ENCODE data around the gene TFF2. TPM values are rescaled to one million over a fixed set of nuclear protein-coding genes. Genes with fewer than 3 reads are reported as not detected.

Gene TFF2, protein sequence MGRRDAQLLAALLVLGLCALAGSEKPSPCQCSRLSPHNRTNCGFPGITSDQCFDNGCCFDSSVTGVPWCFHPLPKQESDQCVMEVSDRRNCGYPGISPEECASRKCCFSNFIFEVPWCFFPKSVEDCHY
- 0.10 TPM for total RNA-seq (2013)
- polyA plus RNA-seq (not detected), polyA minus RNA-seq (not detected in 2 replicates), total RNA-seq (0 to 0.15 (median 0) reads per million in 11 experiments)

DNA sequence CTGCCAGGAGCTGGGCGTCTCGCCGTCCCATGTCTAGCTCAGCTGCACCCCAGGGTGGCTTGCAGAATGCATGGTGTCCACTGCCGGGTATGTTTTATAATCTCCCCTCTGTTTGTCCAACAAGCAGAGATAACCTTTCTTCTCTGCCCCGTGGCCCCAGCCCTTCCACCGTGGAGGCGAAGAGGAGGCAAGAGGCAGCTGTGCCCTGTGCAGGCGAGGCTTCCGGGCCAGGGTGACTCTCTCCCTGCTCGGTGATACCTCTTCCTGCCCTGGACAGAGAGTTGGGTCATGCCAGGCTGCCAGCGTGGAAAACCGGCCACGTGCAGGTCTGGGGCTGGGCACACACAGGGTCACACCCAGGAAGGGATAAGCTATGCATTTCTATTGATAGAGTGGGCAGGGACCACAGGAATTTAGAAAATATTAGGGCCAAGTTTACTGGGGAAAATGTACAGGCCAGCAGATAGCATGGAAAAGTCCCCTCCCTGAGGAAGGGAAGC, at the start of gene TFF2:
TSS of gene TFF2 (minus strand) at position 68 of the 500 bp plus-strand sequence. CDS start at position 31, 37 bp downstream.
- Mint-ChIP-seq H3K27ac (no peak within 1 kb of the TSS), H3K27me3 (ENCODE audit: low read depth in 3 of 3) (peaks cover 0 to 5% (median 4%) of the 10 kb centered on the region in 3 donors), H3K4me3 (no peak within 1 kb of the TSS), H3K9me3 (peaks cover 4 to 14% (median 10%) of the 10 kb centered on the region in 7 donors), H3K36me3 (no peaks in the 10 kb centered on the region), H3K4me1 (no peaks in the 10 kb centered on the region)
- TF ChIP-seq, protein P1, sequence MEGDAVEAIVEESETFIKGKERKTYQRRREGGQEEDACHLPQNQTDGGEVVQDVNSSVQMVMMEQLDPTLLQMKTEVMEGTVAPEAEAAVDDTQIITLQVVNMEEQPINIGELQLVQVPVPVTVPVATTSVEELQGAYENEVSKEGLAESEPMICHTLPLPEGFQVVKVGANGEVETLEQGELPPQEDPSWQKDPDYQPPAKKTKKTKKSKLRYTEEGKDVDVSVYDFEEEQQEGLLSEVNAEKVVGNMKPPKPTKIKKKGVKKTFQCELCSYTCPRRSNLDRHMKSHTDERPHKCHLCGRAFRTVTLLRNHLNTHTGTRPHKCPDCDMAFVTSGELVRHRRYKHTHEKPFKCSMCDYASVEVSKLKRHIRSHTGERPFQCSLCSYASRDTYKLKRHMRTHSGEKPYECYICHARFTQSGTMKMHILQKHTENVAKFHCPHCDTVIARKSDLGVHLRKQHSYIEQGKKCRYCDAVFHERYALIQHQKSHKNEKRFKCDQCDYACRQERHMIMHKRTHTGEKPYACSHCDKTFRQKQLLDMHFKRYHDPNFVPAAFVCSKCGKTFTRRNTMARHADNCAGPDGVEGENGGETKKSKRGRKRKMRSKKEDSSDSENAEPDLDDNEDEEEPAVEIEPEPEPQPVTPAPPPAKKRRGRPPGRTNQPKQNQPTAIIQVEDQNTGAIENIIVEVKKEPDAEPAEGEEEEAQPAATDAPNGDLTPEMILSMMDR (IDR thresholded peaks at IDR 0.05) = no peak
- Histone ChIP-seq H2AFZ (ENCODE audit: insufficient read depth, low read depth, low read length, poor library complexity, severe bottlenecking) (no peak within 1 kb of the TSS), H3K27me3 (ENCODE audit: control insufficient read depth in 2 of 2, insufficient read depth in 2 of 2, low read length in 2 of 2) (no peaks in the 10 kb centered on the region), H3K9me3 (replicated peaks in 1 of 2; ENCODE audit: control insufficient read depth in 1 of 2, insufficient read depth in 1 of 2, low read length in 2 of 2) (peaks cover 0 to 5% of the 10 kb centered on the region in 2 donors), H3K4me1 (ENCODE audit: control insufficient read depth in 1 of 2, insufficient read depth in 2 of 2, low read length in 2 of 2) (no peaks in the 10 kb centered on the region), H3K4me2 (replicated peaks; ENCODE audit: extremely low read depth, low read length, poor library complexity, severe bottlenecking) (no peak within 1 kb of the TSS), H4K20me1 (ENCODE audit: insufficient read depth, low read length) (no peaks in the 10 kb centered on the region), H3K79me2 (ENCODE audit: insufficient read depth, low read length) (no peaks in the 10 kb centered on the region), H3K36me3 (replicated peaks in 1 of 2; ENCODE audit: control insufficient read depth in 1 of 2, insufficient read depth in 2 of 2, low read length in 2 of 2) (no peaks in the 10 kb centered on the region), H3K4me3 (replicated peaks in 1 of 3; ENCODE audit: low read depth in 2 of 3, low read length in 3 of 3) (no peak within 1 kb of the TSS), H3K9ac (ENCODE audit: insufficient read depth, low read length, poor library complexity, severe bottlenecking) (no peak within 1 kb of the TSS), H3K27ac (ENCODE audit: low read depth in 1 of 2, low read length in 2 of 2) (no peak within 1 kb of the TSS)
- 95% methylated on average over 12 of the region's 13 CpGs for WGBS (ENCODE audit: insufficient coverage)
- intact Hi-C loops (cut with micrococcal nuclease) = no loop called here
- no peak for DNase-seq

DNA sequence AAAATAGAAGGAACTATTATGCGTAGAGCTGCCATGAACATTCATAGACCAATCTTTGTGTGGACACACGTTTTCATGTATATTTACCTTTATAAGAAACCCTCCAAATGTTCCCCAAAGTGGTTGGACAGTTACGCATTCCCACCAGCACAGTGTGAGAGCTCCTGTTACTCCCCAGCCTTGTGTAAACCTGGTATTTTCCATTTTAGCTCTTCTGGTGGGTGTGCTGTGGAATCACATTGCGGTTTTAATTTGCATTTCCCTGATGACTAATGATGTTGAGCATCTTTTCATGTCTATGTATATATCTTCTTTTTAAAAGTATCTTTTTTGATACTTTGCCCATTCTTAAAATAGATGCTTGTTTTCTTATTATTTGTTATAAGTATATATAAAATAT, 49.7 kb upstream of the TFF2 start:
- H4K20me1 ChIP-seq (ENCODE audit: insufficient read depth, low read length) = no peaks in the 10 kb centered on the region
- TF ChIP-seq, protein P1 (IDR thresholded peaks at IDR 0.05) = no peak
- no peak overlapping the region for H3K27ac Mint-ChIP-seq
- H3K36me3 Mint-ChIP-seq = no peaks in the 10 kb centered on the region
- no peak for DNase-seq
- H3K27ac ChIP-seq (ENCODE audit: low read depth in 1 of 2, low read length in 2 of 2) = no peak overlapping the region
- peaks cover 0 to 5% (median 2%) of the 10 kb centered on the region in 7 donors for H3K9me3 Mint-ChIP-seq
- no CpG with 5 or more reads among the region's 4 CpGs for WGBS (ENCODE audit: insufficient coverage)
- H3K79me2 ChIP-seq (ENCODE audit: insufficient read depth, low read length) = no peaks in the 10 kb centered on the region
- H3K4me3 Mint-ChIP-seq = no peak overlapping the region
- no peaks in the 10 kb centered on the region for H3K27me3 ChIP-seq (ENCODE audit: control insufficient read depth in 2 of 2, insufficient read depth in 2 of 2, low read length in 2 of 2)
- H3K9me3 ChIP-seq (replicated peaks in 1 of 2; ENCODE audit: control insufficient read depth in 1 of 2, insufficient read depth in 1 of 2, low read length in 2 of 2) = no peaks in the 10 kb centered on the region
- no peaks in the 10 kb centered on the region for H3K27me3 Mint-ChIP-seq (ENCODE audit: low read depth in 3 of 3)
- no peak overlapping the region for H2AFZ ChIP-seq (ENCODE audit: insufficient read depth, low read depth, low read length, poor library complexity, severe bottlenecking)
- H3K4me2 ChIP-seq (replicated peaks; ENCODE audit: extremely low read depth, low read length, poor library complexity, severe bottlenecking) = no peak overlapping the region
- no peak overlapping the region for H3K9ac ChIP-seq (ENCODE audit: insufficient read depth, low read length, poor library complexity, severe bottlenecking)
- H3K4me1 ChIP-seq (ENCODE audit: control insufficient read depth in 1 of 2, insufficient read depth in 2 of 2, low read length in 2 of 2) = no peaks in the 10 kb centered on the region
- H3K36me3 ChIP-seq (replicated peaks in 1 of 2; ENCODE audit: control insufficient read depth in 1 of 2, insufficient read depth in 2 of 2, low read length in 2 of 2) = no peaks in the 10 kb centered on the region
- intact Hi-C loops (cut with micrococcal nuclease) = no loop called here
- H3K4me1 Mint-ChIP-seq = no peaks in the 10 kb centered on the region
- H3K4me3 ChIP-seq (replicated peaks in 1 of 3; ENCODE audit: low read depth in 2 of 3, low read length in 3 of 3) = no peak overlapping the region

Measured in CD14-positive monocyte (primary cell).